Activated gamma-delta T cell (primary cell): ENCODE measurements around the gene ERC1.

Experiments
- DNase-seq: peaks from one replicate; lab custom pipeline; 2025; lab: John Stamatoyannopoulos, UW

ERC1 gene

DNA sequence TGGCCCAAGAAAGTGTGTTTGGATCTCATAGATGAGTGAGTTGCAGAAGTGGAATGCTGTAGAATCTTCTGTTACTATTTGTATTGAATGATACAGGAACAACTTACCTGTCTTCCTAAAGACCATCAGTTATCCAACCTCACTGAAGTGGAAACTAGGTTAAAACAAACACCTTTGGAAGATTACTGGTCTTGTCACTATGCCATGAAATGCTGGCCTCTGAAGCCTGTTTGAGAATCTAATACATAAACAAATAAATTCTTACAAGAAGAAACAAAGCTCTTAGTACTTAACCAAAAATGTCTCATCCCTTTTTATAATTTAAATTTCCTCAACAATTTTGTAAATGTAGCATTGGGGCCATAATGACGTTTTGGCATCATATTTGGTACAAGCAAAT is 448.2 kb downstream of the ERC1 start:
- no peak for DNase-seq

DNA sequence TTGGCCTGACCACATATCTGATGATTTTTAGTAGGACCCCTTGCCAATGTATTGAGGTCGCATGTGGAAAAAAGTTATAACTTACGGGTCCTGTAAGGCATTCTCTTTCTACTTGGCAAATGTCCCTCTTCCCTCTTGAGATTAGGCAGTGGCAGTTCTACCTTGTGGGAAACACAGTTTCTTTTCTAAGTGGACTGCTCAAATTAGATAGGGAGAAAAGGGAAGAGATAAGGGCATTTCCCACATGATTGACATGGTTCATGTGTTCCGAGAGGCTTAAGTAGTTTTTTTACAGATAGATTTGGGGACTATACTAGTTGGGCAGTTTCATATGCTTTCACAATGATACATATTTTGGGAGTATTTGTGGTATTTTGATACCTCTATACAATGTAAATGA is 448.7 kb downstream of the ERC1 start:
- DNase-seq = no peak

DNA sequence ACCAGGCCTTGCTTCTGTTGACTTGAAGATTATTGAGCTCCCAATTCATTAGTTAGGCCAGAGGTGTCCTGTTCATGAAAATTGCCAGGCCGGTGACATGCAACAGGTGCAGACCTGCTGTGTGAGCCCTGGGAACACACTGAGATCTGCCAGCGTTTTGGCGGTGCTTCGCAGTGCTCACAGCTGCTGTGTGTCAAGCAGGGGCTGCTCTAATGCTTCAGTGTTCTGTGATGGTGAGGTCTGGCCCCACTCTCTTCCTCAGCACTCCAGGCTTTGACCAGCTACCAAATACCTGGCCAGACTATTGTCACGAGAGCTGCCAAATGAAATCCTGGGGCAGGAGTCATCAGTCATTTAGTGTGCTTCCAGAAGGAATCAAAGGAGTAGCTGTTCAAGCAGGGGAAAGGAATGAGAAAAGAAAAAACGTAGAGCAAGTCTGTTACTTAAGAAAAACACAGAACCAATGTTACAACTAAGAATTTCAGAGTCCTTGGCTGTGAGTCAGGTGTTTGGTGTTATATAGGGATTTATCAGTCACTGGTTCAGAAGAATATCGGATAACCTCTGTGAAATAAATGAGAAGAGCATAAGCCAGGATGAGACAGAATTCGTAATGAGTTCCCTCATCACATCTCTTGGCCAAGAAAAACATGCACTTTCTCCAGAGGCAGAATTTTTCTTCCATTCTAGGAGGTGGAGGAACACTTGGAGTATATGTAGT is 452.6 kb downstream of the ERC1 start:
- no peak for DNase-seq

DNA sequence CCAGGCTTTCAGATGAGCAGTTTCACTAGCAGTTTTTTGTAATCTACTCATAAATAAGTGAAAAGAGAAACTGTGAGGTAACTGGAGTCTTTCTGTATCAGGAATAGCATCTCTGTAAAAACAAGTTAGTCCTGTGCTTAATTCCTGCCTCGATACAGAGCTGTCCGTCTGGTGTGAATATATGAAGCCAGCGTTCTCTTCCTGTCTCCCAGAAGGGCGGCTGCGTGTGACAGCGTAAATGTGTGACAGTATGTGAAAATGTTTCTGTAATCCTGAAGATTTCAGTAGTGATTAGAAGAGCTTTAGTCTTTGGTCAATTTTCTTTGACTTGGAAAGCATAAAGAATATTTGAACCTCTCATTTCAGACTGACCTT is 453.1 kb downstream of the ERC1 start:
- DNase-seq = no peak

DNA sequence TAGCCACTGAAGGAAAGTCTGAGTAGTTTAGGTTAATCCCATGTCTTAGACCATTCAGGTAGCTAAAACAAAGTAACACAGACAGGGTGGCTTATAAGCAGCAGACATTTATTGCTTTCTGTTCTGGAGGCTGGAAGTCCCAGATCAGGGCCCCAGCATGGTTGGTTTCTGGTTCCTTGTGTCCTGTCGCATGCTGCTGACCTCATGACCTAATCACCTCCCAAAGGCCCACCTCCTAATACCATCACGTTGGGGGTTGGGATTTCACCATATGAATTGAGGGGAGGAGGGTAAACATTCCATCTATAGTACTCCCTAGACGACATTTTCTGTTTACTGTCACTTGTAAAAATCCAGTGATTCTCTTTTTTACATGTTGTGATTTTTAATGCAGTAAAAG is 454.8 kb downstream of the ERC1 start:
- no peak for DNase-seq

DNA sequence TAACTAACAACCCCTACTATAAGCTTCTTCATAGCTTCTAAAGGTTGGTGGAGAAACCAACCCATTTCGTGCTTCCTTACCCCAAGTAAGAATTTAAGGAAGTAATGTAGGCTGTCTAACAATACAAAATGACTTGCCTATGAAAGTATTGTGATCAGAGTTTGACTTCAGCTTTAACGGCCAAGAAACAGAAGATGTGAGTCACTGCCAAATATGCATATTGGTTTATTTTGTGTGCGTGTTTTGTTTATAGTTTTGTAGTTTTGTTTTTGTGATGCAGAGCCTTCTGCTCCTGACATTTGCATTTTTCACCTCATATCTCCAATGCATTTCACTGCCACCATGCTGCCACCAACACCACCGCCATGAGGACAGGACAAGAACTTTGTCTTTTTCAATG is 457.3 kb downstream of the ERC1 start:
- no peak for DNase-seq

DNA sequence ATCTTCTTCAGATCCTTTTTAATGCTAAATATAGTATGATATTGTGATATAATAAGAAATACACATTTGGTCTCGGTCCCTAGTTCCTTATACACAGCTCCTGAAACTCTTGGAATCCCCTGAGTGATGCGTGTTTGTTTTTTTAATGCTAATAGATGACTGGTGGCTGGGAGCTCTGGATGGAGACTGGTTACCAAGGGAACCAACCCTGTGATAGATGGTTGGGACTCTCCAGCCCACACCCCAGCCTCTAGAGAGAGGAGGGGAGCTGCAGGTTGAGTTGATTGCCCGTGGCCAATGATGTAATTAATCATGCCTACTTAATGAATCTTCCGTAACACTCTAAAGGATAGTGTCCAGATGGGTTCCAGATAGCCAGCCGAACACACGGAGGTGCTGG is 462.8 kb downstream of the ERC1 start:
- DNase-seq = no peak

DNA sequence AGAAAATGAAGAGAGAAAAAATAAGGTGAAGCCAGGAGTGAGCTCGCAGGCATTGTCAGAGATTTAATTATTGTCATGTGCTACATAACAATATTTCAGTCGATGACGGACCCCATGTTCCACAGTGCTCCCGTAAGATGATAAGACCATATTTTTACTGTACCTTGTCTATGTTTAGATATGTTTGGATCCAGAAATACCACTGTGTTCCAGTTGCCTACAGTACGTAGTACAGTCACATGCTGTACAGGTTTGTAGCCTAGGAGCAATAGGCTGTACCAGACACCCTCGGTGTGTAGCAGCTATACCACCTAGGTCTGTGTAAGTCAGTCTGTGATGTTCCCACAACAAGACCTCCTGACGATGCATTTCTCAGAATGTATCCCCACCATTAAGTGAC is 465.9 kb downstream of the ERC1 start:
- no peak for DNase-seq

DNA sequence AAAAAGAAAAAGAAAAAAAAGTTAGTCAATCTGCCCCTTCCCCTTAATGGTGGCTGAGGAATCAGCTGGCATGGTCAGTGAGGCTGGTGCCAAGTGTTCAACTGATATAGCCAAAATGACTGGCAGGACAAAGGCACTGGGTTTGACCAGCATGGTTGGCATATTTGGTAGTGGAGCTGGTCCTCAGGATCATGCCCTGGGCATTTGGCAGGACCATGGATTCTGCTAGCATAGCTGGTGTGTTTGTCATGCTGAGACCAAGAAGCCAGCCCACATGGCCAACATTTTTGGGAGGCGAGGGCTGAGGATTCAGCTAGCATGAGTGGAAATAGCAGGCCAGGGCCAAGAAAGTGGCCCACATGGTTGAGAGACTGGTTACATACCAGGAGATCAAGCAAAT is 466.9 kb downstream of the ERC1 start:
- no peak for DNase-seq

DNA sequence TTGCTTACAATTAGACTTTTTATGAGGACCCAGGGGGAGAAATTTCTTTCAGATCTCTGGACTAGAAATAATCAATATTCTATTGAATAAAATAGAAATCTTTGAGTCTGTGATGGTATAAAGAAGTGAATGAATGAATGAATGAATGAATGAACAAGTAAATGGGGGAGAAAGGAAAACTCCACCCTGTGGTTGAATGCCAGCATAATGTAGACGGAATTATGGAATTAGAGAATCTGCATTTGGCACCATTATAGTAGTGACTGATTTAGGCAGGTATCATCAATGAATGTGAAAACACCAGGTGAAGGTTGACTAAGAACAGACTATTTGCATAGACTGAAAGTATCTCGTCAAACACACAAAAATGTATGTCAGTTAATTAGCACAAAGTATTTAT is 468.3 kb downstream of the ERC1 start:
- no peak for DNase-seq

DNA sequence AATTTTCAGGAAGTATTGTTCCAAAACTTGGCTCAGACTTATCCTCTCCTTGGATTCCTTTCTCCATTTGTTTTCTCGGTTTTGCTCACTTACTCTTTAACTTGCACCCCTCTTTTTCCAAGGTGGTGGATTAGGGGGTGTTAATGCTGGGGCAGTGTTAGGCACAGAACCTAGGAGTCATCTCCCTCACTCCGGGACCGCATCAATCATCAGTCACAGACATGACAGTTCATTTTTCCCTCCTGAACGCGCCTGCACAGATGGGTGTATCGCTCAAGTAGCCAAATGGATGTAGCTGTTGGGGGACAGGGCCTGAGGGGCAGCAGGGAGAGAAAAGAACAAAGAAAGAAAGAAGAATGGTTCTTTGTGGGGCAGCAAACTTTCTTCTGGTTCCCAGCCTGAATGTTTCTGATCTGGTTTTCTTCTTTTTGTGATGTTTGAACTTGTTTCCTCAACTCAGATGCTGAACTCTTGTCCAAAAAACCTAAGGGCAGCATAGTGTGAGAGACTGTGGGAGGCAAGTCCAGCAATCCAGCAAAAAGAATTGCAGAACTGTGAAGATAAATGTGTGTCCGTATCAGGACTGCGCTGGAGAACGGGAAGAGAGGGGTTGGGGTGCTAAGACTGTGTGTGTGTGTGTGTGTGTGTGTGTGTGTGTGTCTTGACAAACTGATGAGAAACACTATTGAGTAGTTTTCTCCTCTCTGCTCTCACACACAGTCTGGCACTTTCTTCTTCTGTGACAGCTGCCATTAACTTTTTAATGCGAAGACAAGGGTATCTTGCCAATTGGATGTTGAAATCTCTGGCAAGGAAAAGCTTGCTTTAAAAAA is 472.3 kb downstream of the ERC1 start:
- no peak for DNase-seq

DNA sequence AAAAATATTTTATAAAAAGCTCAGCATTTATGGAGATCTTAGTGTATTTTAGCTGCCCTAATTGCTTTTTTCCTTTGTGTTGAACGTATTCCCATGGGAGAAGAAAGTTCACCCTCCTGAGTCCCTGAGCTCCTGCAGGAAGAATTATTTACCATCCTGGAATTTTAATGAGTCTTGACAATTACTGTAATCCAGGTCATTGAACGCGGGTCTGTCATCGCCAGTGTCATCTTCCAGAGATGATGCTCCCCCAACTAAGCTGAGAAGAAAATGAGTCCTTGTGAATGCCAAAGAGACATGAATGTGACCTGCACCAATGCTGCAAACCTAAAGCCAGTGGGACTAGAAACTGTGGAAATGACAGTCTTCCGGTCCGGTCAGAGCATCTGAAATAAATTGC is 473.9 kb downstream of the ERC1 start:
- DNase-seq = no peak

DNA sequence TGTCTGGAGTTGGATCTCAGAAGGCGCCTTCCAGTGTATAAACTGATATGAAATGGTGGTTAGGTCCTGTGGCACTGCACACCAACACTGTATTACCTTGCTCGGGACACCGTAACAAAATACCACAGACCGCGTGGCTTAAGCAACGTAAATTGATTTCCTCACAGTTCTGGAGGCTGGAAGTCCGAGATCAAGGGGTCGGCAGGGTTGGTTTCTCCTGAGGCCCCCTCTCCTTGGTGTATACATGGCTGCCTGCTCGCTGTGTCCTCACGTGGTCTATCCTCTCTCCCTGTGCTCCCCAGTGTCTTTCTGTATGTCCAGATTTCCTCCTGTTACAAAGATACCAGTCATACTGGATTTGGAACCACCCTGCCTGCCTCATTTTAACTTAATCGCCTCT is 475.0 kb downstream of the ERC1 start:
- no peak for DNase-seq

DNA sequence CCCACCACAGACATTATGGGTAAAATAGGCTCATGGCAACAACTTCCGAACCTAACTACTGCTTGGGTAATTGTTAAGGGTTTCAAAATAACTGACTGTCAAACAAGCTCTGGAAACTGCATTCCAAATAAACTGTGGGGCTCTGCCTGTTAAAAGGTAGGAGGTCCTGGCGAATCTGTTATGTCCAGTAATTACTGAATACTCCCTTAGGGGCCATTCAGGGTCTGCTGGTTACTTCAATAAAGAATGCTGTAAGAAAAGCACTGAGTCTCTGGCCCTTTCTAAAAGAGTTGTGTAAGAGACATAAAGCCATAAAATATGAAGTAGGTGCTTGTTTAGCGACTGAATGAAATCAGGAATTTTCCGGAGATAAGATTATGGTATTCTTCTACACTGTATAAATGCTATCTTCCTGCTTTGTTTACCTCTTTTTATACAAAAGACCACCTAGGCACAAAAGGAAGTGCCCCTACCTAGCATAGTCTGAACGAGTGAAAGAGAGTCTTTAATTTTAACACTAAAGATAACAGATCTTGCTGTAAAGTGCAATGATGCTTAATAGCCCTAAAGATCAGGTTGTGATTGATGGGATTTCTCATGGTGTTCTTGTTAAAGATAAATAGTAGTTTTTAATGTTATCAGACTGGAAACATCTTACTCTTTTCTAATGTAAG is 475.6 kb downstream of the ERC1 start:
- DNase-seq = no peak

DNA sequence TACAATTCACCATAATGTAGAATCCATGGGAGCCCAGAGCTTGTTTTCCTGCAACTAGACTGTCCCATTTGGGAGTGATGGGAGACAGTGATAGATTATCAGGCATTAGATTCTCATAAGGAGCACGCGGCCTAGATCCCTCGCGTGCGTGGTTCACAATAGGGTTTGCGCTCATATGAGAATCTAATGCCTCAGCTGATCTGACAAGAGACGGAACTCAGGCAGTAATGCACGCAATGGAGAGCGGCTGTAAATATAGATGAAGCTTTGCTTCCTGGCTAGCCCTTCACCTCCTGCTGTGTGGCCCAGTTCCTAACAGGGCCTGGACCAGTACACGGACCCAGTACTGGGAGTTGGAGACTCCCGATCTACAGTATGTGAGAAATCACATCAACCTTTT is 476.7 kb downstream of the ERC1 start:
- no peak for DNase-seq

DNA sequence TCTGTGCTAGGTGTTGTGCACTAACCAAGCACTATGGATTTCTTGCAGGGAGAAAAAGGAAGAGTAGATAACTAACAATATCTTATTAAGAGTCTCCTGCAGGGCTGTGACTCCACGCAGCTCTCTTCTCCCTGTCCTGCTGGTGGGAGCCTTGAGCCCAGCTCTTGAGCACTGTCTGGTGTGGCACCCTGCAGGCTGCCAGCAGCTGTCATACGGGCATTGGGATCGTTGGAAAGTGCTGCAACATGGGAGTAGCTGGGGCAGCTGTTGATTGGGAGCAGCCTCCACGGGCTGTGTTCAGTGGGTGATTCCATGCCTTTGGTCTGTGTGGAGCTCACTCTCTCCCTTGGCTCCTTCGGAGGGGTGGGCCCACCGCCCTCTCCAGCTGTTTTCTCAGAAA is 478.0 kb downstream of the ERC1 start:
- DNase-seq = no peak

DNA sequence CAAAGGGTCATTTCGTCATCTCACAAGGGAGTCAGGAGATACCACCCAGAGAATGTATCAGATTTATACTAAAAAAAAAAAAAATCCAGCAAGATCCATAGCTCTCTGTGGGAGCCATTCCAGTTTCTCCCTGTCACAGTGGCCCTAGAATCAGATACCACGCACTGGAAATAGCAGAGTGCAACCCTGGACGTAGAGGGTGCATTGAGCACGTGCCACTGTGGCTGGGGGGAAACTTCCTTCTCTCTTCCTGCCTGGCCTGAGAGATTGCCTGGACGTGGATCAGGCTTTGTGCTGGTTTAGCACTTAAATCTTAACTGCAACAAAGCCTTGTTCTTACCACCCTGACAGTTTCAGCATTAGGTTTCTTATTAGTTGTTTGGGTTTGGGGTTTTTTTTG is 479.0 kb downstream of the ERC1 start:
- DNase-seq = no peak

DNA sequence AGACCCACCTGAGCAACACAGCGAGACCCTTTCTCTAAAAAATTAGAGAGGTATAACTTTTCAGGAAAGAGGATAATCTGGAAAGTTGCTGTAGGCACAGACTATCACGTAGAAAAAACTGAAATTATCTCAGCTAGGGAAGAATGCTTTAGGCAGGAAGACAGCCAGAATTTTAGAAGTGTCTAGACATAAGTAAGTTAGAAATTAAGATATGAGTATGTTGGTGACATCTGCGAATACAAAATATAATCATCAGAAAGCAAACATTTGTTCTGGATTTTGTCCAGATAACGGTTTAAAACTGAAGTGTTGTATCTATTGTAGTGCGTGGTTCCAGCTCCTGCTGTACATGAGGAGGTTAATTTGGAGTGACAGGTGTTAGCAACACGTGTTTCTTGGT is 480.2 kb downstream of the ERC1 start:
- DNase-seq = no peak

DNA sequence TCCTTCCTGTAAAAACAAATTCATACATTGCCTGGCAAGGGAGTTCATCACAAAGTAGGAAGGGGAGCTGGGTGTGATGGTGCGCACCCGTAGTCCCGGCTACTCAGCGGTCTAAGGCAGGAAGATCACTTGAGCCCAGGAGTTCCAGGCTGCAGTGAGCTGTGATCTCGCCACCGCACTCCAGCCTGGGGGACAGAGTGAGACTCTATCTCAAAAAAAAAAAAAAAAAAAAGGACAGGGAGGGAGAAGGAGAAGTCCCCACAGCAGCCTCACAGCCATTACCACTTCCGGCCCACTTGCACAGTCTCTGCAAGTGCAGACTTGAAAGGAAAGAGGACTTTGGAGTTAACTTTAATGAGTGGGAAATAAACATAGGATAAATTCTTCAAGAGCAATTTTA is 482.4 kb downstream of the ERC1 start:
- no peak for DNase-seq

DNA sequence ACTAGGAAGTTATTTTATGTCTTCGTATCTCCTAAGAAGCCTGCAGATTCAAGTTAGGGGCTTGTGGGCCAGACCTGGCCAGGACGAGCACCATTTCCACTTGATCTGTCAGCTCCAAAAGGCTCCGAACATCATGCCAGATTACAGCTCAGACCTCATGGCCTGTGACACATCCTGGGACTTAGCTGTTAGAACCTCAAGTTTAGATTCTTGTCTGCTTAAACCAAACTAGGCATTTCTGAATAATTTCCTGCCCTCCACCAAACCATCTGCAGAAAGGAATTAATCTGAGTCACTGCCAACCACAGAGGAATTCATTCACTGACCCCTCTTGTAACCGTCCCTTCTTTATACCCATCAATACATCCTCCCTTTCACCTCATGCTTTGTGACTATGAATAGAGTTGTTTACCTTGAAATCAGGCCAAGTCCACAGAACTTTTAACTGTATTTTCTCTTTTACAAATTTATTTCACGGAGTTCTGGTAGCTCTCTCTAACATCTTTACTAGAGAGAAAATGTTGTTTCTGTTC is 483.1 kb downstream of the ERC1 start:
- no peak for DNase-seq

DNA sequence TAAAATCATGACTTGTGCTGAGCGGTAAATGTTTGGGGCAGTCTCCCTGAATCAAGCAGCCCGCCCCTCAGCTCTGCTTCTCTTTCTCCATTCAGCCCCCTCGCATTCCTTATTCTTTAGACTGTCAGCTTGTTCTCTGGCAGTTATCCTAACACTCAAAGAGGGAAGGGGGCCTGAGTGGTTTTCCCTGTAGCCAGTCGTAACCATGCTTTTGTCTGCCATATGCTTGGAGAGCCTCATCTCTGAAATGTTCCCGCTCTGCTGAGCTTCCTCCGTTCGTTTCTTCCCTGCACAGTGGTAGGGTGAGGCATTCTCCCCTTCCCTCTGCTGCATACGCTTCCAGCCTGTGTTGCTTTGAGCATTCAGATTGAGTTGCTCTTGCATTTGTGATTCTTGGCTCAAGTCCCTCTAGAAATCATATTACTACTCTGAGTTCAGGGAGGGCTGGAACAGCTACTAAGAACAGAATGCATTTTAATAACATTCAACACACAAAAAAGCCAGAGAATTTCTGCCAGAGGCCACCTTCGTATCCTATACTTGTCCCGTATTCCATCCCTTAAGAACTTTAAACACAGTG is 483.6 kb downstream of the ERC1 start:
- DNase-seq = no peak

DNA sequence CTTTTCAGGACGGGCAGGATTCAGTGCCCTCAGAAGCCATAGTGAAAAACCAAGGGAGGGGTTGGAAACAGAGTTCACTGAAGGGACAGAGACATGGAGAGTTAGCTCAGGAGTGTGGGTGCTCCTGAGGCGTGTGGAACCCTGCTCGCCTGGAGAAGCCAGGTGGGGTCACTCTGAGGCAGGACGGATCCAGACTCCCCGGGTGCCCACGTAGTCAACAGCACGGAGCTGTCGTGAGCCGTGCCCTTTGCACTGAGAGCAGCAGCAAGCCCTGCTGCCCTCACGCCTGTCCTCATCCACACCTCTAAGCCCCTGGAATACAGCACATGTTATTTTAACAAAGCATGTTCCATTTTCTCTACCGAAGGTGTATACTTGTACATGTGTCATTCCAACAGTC is 488.6 kb downstream of the ERC1 start:
- DNase-seq = no peak

DNA sequence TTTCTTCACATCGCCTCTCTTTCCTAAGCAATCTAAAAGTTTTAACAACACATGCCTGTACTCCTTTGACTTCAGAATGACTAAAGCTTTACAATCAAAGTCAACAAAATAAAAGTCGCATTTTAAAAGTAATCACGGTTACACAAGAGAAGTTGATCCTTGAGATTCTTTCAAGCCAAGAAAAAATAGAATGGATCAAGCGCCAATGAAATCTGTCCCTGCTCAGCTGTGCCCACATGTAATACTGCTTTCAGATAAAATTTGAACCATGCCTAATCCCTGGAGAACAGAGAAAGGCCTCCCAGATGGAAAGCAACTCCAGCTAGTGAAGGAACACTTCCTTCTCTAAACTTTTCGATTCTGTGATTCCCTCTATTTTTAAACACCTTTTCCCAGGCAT is 490.3 kb downstream of the ERC1 start:
- DNase-seq = no peak
